Left kidney (tissue), 2 donors: Measurements from ENCODE around the gene ABCC10. TPM values are rescaled to one million over a fixed set of nuclear protein-coding genes. Genes with fewer than 3 reads are reported as not detected.

Source experiments
- DNase-seq: peaks from one replicate; pipeline ENCODE4 v3.0.0-alpha.2; 2013
- polyA plus RNA-seq: library from polyadenylated mRNA; unstranded; fragments of 120-200 nt; gene quantifications from one replicate; pipeline ENCODE4 v1.2.1, GENCODE V29; 2013; ENCODE audit not compliant: insufficient read length

ABCC10 gene
- polyA plus RNA-seq, 1 donor, result 28.9 TPM

DNA sequence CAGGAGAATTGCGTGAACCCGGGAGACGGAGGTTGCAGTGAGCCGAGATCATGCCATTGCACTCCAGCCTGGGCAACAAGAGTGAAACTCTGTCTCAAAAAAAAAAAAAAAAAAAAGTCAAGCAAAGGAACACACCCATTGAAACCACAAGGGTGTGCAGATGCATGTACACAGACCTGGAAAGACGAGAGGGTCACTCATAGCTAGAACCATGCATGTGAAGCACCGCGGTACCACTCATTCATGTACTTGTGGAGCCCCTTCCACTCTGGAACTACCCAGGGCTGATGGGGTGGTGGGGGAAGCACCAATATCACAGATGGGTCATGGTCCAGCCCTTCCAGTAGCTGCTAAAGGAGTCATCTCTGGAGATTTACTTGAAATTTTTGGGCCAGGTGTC lies 42.6 kb downstream of the ABCC10 start:
- DNase-seq, result no peak

- DNase-seq, result no peak
Observed at GRCh38 chr6:43471399-43471798, 44.1 kb downstream of the ABCC10 start.

DNA sequence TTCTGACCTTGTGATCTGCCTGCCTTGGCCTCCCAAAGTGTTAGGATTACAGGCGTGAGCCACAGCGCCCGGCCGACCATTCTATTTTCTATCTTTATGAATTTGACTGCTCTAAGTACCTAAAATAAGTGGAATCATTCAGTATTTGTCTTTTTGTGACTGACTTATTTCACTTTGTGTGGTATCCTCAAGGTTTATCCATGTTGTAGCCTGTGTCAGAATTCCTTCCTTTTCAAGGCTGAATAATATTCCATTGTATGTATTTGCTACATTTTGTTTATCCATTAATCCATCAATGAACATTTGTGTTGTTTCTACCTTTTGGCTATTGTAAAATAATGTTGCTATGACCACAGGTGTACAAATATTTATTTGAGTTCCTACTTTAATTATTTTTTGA lies 45.2 kb downstream of the ABCC10 start:
- no peak for DNase-seq

DNA sequence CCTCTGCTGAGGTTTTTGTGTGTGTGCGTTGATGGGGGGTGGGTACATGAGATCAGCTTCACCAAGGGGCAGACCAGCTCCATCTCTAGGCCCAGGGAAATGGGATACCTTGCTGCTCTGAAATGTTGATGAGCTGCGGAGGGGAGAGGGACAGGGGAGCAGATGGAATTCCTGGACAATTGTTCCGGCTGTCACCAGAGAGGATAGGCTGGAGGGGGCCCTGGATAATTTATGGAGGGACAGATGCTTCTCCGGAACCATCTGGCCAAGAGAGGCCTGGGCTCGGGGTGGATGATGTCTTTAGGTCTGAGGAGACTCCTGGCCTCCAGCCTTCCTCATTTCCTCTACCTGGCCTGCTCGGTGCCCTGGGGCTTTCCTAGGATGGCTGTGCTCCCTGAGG lies 48.2 kb downstream of the ABCC10 start:
- no peak for DNase-seq

- DNase-seq, result no peak
Observed at GRCh38 chr6:43476746-43477145, 49.4 kb downstream of the ABCC10 start.

DNA sequence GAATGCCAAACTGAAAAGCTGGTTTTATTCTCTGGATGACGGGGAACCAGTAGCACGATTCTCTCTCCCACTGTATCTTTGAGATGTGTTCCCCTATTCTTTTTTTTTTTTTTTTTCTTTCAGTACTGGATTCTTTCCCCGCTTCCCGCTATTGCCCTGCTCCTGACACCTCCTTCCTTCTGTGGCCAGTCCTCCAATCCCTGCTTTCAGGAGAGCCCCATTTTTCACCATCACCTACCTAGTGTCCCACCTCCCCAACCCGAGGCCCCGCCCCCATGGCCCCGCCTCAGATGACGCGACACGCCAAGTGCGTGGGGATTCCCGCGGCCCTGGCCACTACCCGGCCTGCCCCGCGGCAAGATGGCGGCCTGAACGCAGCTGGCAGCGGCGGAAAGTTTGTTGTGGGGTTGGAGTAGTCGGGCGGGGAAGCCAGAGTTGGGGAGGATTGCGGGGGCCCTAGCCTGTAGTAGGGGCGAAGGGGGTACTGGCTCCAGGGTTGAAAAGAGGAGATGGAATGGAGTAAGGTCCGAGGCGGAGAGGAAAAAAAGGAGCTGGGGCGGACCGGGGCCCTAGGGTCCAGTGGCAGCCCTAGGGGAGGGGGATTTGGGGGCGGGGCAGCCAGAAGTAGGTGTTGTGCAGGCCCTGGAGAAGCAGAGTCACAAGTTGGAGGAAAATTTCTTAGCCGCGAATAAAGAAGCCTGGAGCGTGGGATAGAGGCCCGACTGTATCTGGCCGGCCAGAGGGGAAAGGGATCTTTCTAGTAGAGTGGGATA lies 50.1 kb downstream of the ABCC10 start, which contains the start of gene TJAP1:
TJAP1 (plus strand) TSS at position 336 of the 773 bp plus-strand sequence. CDS start 21,432 bp downstream, outside the sequence.
- DNase-seq, result peak; percentile 93

- DNase-seq, result no peak
Observed at GRCh38 chr6:43478008-43478372, 50.6 kb downstream of the ABCC10 start.

DNA sequence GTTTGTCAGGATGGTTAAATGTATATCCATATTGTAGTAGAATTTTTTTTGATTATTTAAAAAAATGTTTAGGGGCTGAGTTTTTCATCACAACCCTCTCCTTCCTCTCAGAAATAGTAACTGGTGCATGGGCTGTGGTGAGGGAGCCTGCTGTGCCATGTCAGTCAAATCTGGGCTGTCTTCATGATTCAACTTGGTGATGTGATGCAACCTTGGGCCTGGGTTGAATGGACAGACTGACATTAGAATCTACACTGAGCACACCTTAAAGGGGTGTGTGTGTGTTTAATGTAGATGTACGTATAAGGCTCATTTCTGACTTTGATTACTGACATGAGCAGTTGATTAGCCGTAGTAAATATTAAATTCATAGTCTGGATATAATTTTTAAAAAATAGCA lies 53.7 kb downstream of the ABCC10 start:
- no peak for DNase-seq

- DNase-seq, result no peak
Observed at GRCh38 chr6:43481591-43482236, 54.4 kb downstream of the ABCC10 start.

DNA sequence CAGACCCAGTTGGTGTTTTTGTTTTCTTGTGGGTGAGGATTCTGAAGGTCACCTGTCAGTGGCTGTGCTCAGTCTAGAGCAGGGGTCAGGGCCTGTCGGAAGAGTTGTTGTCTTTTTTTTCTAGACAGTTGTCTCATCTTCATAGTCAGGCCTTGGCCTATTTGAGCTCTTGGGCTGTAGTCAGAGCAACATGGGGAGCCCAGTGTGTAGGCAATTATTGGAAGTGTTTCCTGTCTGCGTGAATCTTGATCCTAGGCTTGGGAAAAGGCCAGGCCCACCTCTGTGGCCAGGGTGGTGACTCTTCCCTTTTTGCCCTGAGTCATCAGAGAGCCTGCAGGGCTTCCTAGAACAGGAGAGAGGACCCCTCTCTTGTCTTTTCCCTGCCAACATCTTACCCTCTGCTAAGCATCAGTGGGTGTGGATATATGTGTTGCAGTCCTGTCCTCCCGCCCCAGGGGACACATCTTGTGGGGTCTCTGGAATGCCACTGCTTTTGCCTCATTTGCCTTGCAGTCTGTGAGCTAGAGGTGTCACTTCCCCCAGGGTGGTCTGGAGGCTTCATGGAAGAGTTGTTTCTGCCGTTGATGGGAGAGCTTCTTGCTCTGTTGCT lies 61.4 kb downstream of the ABCC10 start:
- no peak for DNase-seq

- no peak for DNase-seq
Observed at GRCh38 chr6:43489277-43490072, 62.1 kb downstream of the ABCC10 start.

GRCh38 chr6:43490523-43490939 lies 63.2 kb downstream of the ABCC10 start:
- DNase-seq, result no peak

DNA sequence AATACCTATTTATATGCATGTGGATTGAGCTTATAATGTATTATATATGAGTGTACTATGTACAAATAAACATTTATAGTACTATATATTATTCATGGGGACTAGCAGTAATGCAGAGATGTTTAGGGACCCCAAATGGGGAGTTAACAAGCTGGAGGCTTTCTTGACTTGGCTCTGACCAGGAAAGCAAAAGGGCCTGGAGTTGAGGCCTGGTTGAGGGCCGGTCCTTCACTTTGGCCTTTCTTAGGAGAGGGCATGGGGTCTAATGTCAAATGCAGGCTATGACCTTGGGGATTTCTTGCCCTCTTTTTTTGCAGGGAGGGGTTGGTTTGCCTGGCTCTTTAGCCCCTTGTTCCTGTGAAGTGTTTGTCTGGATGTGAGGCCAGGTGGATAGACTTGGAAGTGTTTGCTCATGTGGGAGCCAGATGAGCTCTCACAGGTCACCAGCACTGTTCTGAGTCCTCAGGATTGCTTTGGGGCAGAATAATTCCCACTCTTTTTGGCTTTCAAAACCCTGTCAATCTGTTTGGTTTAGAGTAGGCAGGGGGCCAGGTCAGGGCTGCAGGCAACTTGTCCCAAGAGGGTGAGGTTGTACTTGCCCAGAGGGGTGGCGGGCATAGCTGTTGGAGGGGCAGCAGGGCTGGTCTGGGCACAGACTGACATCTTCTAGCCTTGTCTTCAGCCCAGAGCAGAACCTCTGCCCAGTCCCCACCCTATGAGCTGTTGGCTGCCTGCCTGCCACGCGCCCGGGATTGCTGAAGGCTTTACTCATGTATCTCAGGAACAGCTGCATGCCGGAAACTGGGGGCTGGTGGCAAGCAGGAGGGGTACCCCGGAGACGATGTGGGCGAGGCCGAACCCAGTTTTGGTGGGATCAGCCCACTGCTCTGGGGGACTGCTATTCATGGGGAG lies 64.7 kb downstream of the ABCC10 start:
- no peak for DNase-seq

DNA sequence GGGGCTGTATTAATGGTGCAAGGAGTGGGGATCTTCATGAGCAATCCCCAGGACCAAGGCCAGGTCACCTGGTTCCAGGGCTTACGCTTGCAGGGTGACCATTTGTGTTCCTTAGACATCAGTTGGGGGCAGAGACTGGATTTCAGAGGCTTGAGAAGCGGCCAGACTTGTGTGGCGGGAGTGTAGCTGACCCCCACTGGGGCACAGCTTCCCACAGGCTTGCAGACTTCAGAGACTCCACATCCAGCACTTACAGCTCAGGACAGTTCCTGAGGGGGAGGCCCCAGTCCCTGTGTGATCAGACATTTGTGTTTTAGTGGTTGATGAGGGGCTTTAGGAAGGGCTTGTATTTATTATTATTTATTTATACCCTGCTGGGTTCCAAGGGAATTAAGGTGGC lies 65.3 kb downstream of the ABCC10 start:
- no peak for DNase-seq

GRCh38 chr6:43493230-43493629 lies 65.9 kb downstream of the ABCC10 start:
- no peak for DNase-seq

- no peak for DNase-seq
Observed at GRCh38 chr6:43493833-43494232, 66.5 kb downstream of the ABCC10 start.

DNA sequence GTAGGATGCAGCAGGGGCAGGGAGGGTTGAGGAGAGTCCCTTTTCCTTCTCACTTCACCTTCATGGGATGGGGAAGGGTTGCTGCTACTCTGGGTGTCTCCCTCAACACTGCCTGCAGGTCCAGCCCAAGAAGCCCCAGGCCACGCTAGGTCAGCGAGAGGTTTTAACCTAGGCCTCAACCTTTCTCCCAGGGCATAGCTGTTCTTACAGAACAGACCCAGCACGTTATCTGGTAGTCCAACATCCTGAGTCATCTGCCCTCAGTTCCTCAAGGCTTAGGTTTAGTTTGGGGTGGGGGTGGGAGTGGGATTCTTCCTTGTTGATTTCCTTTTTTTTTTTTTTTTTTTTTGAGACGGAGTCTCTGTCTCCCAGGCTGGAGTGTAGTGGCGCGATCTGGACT lies 67.0 kb downstream of the ABCC10 start:
- DNase-seq, result no peak

DNA sequence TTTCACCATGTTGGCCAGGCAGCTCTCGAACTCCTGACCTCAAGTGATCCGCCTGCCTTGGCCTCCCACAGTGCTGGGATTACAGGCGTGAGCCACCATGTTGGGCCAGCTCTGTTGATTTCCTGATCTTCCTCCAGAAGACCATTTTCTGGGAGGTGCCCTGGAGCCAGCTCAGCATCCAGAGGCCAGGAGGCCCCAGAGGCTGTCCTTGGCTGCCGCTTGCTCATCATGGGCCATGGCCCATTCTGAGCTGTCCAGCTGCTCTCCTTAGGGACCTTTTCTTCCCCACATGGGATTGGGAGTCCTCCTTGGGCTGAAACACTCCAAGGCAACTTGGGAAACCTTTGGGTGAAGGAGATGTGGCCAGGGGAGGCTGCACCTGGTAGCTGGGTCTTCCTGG lies 67.4 kb downstream of the ABCC10 start:
- DNase-seq, result no peak

GRCh38 chr6:43495409-43495941 lies 68.1 kb downstream of the ABCC10 start:
- no peak for DNase-seq

GRCh38 chr6:43496370-43497128 lies 69.2 kb downstream of the ABCC10 start:
- DNase-seq, result no peak

DNA sequence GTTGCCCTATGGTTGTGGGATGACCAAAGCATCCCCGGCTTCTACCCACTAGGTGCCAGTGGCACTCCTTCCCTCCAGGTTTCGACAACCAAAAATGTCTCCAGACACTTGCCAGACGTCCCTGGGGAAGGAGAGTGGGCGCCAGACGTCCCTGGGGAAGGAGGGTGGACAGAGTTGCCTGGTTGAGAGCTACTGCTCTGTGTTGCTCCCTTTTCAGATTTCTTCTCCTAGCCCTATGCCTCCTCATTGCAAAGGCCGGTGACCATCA lies 69.7 kb downstream of the ABCC10 start:
- no peak for DNase-seq
